GM12873 (cell line): ENCODE results near the gene IQCB1.

ENCODE experiments used
- CTCF ChIP-seq: IDR thresholded peaks from 2 replicates; pipeline ENCODE4 v1.5.1; 2012; ENCODE audit warnings: low read depth, mild to moderate bottlenecking, moderate library complexity, low read length, control low read depth; ENCODE audit not compliant: insufficient read depth; ENCODE audit errors: missing control alignments

Gene IQCB1

GRCh38 chr3:121822973-121823372 lies 11.9 kb downstream of the IQCB1 start:
- no peak for TF ChIP-seq CTCF

- TF ChIP-seq CTCF = no peak
Observed at GRCh38 chr3:121821421-121822199, 13.2 kb downstream of the IQCB1 start.

GRCh38 chr3:121819236-121819635 lies 15.6 kb downstream of the IQCB1 start:
- TF ChIP-seq CTCF = no peak

- TF ChIP-seq CTCF = no peak
Observed at GRCh38 chr3:121818578-121818977, 16.3 kb downstream of the IQCB1 start.

- TF ChIP-seq CTCF = no peak
Observed at GRCh38 chr3:121817753-121818152, 17.1 kb downstream of the IQCB1 start.

- TF ChIP-seq CTCF = no peak
Observed at GRCh38 chr3:121809249-121809648, 25.6 kb downstream of the IQCB1 start.

GRCh38 chr3:121803771-121804320 lies 31.0 kb downstream of the IQCB1 start:
- TF ChIP-seq CTCF = no peak
